ENCODE measurements around the gene NKAIN2. TPM values are rescaled to one million over a fixed set of nuclear protein-coding genes. Genes with fewer than 3 reads are reported as not detected.

Gene NKAIN2
- total RNA-seq, 1 experiment from 2014 or later: not detected

GRCh38 chr6:124310139-124310538, 506.5 kb downstream of the NKAIN2 start:
- Histone ChIP-seq H2AFZ (ENCODE audit: low read depth, low read length, poor library complexity, severe bottlenecking) (no peak overlapping the region), H3K9me3 (ENCODE audit: control insufficient read depth in 1 of 2, insufficient read depth in 1 of 2, low read depth in 1 of 2, low read length in 2 of 2) (no peaks in the 10 kb centered on the region), H3K9me2 (ENCODE audit: insufficient read depth) (no peaks in the 10 kb centered on the region), H3K4me2 (ENCODE audit: low read length) (no peak overlapping the region), H3K36me3 (ENCODE audit: control insufficient read depth in 1 of 2, insufficient read depth in 2 of 2, low read length in 2 of 2) (no peaks in the 10 kb centered on the region), H3K4me3 (replicated peaks in 1 of 2; ENCODE audit: low read depth in 1 of 2, low read length in 2 of 2) (no peak overlapping the region), H4K20me1 (ENCODE audit: insufficient read depth) (no peaks in the 10 kb centered on the region; the same call in 1 of the 2 replicates), H3K79me2 (ENCODE audit: insufficient read depth, low read length) (no peaks in the 10 kb centered on the region), H3K4me1 (ENCODE audit: control insufficient read depth in 1 of 2, insufficient read depth in 2 of 2, low read length in 2 of 2) (no peaks in the 10 kb centered on the region), H3K27ac (ENCODE audit: low read depth, low read length) (no peak overlapping the region), H3K9ac (ENCODE audit: low read length) (no peak overlapping the region), H3K27me3 (ENCODE audit: insufficient read depth, low read length) (peaks cover 39% of the 10 kb centered on the region)
- RAD21 ChIA-PET (ENCODE audit: low non-redundant PET in 1 of 2, low total read pairs in 2 of 2, uncharacterized antibody in 2 of 2, unreplicated experiment in 2 of 2): no interaction called here
- BruUV-seq (replicated peaks): no TSS peak
- intact Hi-C loops (cut with micrococcal nuclease): no loop called here
- ATAC-seq: no peak
- POLR2A ChIA-PET: no interaction called here
- CTCF ChIA-PET: no interaction called here
- no peak for TF ChIP-seq JUND (IDR thresholded peaks at IDR 0.05)
- DNase-seq (ENCODE audit: low read depth, low spot score): no peak

GRCh38 chr6:124319410-124319809, 515.7 kb downstream of the NKAIN2 start:
- Histone ChIP-seq H2AFZ (ENCODE audit: low read depth, low read length, poor library complexity, severe bottlenecking) (no peak overlapping the region), H3K79me2 (ENCODE audit: insufficient read depth, low read length) (no peaks in the 10 kb centered on the region), H3K36me3 (ENCODE audit: control insufficient read depth in 1 of 2, insufficient read depth in 2 of 2, low read length in 2 of 2) (no peaks in the 10 kb centered on the region), H3K27me3 (ENCODE audit: insufficient read depth, low read length) (no peaks in the 10 kb centered on the region; the same call in 1 of the 2 replicates), H3K27ac (ENCODE audit: low read depth, low read length) (no peak overlapping the region), H3K9me2 (ENCODE audit: insufficient read depth) (no peaks in the 10 kb centered on the region), H3K4me1 (ENCODE audit: control insufficient read depth in 1 of 2, insufficient read depth in 2 of 2, low read length in 2 of 2) (no peaks in the 10 kb centered on the region), H3K9me3 (ENCODE audit: control insufficient read depth in 1 of 2, insufficient read depth in 1 of 2, low read depth in 1 of 2, low read length in 2 of 2) (no peaks in the 10 kb centered on the region), H3K4me3 (replicated peaks in 1 of 2; ENCODE audit: low read depth in 1 of 2, low read length in 2 of 2) (no peak overlapping the region), H3K4me2 (ENCODE audit: low read length) (no peak overlapping the region), H4K20me1 (ENCODE audit: insufficient read depth) (no peaks in the 10 kb centered on the region), H3K9ac (ENCODE audit: low read length) (no peak overlapping the region)
- POLR2A ChIA-PET: no interaction called here
- CTCF ChIA-PET: no interaction called here
- DNase-seq (ENCODE audit: low read depth, low spot score): no peak
- RAD21 ChIA-PET (ENCODE audit: low non-redundant PET in 1 of 2, low total read pairs in 2 of 2, uncharacterized antibody in 2 of 2, unreplicated experiment in 2 of 2): no interaction called here
- no TSS peak for BruUV-seq (replicated peaks)
- ATAC-seq: no peak
- TF ChIP-seq JUND (IDR thresholded peaks at IDR 0.05): no peak
- no peak for TF ChIP-seq YY1 (IDR thresholded peaks at IDR 0.05; ENCODE audit: extremely low read depth, insufficient replicate concordance, low read depth, low read length)
- no peak for TF ChIP-seq ELF1 (IDR thresholded peaks at IDR 0.05; ENCODE audit: borderline replicate concordance, low read depth)
- TF ChIP-seq POLR2A (IDR thresholded peaks at IDR 0.05; ENCODE audit: borderline replicate concordance, extremely low read depth, insufficient read depth, insufficient read length): no peak
- TF ChIP-seq MAX (IDR thresholded peaks at IDR 0.05): no peak
- no peak for TF ChIP-seq SRF (IDR thresholded peaks at IDR 0.05; ENCODE audit: low read depth)
- no peak for TF ChIP-seq RAD21 (IDR thresholded peaks at IDR 0.05; ENCODE audit: low read depth)
- no peak for TF ChIP-seq SP1 (IDR thresholded peaks at IDR 0.05; ENCODE audit: low read depth)
- intact Hi-C loops (cut with micrococcal nuclease): no loop called here
